ENCODE results near the gene TMEM98.

GRCh38 chr17:32917081-32917480, 10.9 kb upstream of the TMEM98 start:
- TF ChIP-seq CTCF (IDR thresholded peaks at IDR 0.05; ENCODE audit: borderline replicate concordance, extremely low read depth, low read length, poor library complexity, severe bottlenecking) = no peak
- no peak for TF ChIP-seq EZH2 (IDR thresholded peaks at IDR 0.05; ENCODE audit: borderline replicate concordance, low read depth, low read length, severe bottlenecking)

Data from DND-41 (cell line).